Measurements from ENCODE around the gene PLD5.

DNA sequence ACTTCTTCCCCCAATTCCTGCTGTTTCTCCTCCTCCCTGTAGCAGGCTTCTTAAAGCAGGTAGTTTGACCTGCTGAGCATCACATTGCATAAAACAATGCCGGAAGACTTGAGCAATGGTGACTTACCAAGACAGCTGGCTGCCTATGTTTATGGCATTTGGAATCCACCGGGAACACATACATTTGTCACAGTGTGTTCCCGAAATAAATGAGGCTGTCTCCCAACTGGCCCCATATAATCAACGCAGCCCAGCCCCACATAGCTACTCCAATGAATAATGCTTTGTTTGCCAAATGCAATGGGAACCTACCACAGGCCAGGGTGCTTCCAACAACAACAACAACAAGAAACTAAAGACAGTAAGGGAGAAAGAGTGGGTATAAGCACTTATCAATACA lies 339.5 kb downstream of the PLD5 start:
- TF ChIP-seq, protein P1, sequence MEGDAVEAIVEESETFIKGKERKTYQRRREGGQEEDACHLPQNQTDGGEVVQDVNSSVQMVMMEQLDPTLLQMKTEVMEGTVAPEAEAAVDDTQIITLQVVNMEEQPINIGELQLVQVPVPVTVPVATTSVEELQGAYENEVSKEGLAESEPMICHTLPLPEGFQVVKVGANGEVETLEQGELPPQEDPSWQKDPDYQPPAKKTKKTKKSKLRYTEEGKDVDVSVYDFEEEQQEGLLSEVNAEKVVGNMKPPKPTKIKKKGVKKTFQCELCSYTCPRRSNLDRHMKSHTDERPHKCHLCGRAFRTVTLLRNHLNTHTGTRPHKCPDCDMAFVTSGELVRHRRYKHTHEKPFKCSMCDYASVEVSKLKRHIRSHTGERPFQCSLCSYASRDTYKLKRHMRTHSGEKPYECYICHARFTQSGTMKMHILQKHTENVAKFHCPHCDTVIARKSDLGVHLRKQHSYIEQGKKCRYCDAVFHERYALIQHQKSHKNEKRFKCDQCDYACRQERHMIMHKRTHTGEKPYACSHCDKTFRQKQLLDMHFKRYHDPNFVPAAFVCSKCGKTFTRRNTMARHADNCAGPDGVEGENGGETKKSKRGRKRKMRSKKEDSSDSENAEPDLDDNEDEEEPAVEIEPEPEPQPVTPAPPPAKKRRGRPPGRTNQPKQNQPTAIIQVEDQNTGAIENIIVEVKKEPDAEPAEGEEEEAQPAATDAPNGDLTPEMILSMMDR (conservative IDR thresholded peaks at IDR 0.05; ENCODE audit: low read depth, low read length), result no peak
- no peak for TF ChIP-seq EZH2 (IDR thresholded peaks at IDR 0.05; ENCODE audit: low read length, unreplicated experiment)
- TF ChIP-seq EZH2phosphoT487 (IDR thresholded peaks at IDR 0.05; ENCODE audit: borderline replicate concordance, low read length), result no peak

All from PC-3 (cell line).